ENCODE measurements around the gene SLC25A29.
"Not testable (repeated sequence)": the region's sequence is repeated elsewhere in the genome, so short reads cannot be mapped to it uniquely, and the experiment has no call there.

Gene SLC25A29

GRCh38 chr14:100317389-100317788 is 11.1 kb upstream of the SLC25A29 start:
- TF ChIP-seq, protein P1, sequence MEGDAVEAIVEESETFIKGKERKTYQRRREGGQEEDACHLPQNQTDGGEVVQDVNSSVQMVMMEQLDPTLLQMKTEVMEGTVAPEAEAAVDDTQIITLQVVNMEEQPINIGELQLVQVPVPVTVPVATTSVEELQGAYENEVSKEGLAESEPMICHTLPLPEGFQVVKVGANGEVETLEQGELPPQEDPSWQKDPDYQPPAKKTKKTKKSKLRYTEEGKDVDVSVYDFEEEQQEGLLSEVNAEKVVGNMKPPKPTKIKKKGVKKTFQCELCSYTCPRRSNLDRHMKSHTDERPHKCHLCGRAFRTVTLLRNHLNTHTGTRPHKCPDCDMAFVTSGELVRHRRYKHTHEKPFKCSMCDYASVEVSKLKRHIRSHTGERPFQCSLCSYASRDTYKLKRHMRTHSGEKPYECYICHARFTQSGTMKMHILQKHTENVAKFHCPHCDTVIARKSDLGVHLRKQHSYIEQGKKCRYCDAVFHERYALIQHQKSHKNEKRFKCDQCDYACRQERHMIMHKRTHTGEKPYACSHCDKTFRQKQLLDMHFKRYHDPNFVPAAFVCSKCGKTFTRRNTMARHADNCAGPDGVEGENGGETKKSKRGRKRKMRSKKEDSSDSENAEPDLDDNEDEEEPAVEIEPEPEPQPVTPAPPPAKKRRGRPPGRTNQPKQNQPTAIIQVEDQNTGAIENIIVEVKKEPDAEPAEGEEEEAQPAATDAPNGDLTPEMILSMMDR (IDR thresholded peaks at IDR 0.05), result no peak

GRCh38 chr14:100314724-100315123 is 8.5 kb upstream of the SLC25A29 start:
- H3K27me3 Mint-ChIP-seq (ENCODE audit: low read depth, poor library complexity), result peaks cover 6% of the 10 kb centered on the region
- no peak overlapping the region for H3K27ac Mint-ChIP-seq

More at GRCh38 chr14:100317389-100317788, 11.1 kb upstream of the SLC25A29 start:
- H3K27ac Mint-ChIP-seq, result no peak overlapping the region
- no peak for DNase-seq
- H3K4me3 Mint-ChIP-seq, result no peak overlapping the region
- H3K4me1 Mint-ChIP-seq, result peaks cover 25% of the 10 kb centered on the region
- peaks cover 17% of the 10 kb centered on the region for H3K27me3 Mint-ChIP-seq (ENCODE audit: low read depth, poor library complexity)
- no peaks in the 10 kb centered on the region for H3K36me3 Mint-ChIP-seq (ENCODE audit: low read depth)
- H3K9me3 Mint-ChIP-seq, result no peaks in the 10 kb centered on the region

DNA sequence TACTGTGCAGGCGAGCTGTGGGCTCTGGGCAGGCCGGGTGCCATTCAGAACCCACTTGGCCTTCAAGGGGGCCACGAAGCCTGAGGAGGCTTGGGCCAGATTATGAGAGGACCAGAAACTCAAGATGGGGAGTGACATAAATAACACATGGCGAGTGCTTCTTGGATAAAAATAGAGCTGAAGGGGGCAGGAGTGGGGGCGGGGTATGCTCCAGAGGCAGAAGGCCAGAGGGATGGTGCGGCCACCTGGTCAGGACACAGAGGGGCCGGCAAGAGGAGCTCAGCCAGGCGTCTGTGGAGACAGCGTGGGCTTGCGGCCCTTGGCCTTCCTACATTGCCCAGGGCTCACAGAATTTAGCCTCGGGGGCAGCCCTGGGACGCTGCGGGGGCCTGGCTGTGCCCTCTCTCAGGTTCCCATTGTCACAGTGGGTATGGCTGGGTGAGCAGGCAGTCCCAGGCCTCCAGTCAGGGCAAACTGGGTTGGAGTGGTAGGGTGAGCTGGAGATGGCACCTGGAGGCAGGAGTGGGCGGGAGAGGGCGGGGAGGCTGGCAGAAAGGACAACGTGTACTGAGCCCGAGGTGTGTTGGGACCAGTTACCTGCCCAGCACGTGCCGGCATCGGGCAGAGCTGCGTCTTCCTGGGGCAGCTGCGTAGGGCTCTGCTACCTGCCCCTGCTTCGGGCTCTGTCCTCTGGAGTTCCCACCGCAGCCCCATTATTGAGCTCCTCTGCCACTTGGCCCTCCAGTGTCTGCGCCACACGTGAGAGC is 7.4 kb upstream of the SLC25A29 start:
- Mint-ChIP-seq H3K27ac (no peak overlapping the region), H3K4me1 (peaks cover 44% of the 10 kb centered on the region), H3K4me3 (no peak overlapping the region)

More at GRCh38 chr14:100314724-100315123, 8.5 kb upstream of the SLC25A29 start:
- DNase-seq, result no peak
- Mint-ChIP-seq H3K4me1 (peaks cover 34% of the 10 kb centered on the region), H3K4me3 (no peak overlapping the region), H3K9me3 (no peaks in the 10 kb centered on the region), H3K36me3 (ENCODE audit: low read depth) (no peaks in the 10 kb centered on the region)
- TF ChIP-seq, protein P1 (IDR thresholded peaks at IDR 0.05), result no peak

GRCh38 chr14:100312877-100313400 is 6.7 kb upstream of the SLC25A29 start:
- TF ChIP-seq, protein P1 (IDR thresholded peaks at IDR 0.05), result no peak
- Mint-ChIP-seq H3K4me1 (peaks cover 51% of the 10 kb centered on the region), H3K36me3 (ENCODE audit: low read depth) (no peaks in the 10 kb centered on the region), H3K9me3 (no peaks in the 10 kb centered on the region), H3K4me3 (no peak overlapping the region), H3K27me3 (ENCODE audit: low read depth, poor library complexity) (peaks cover 6% of the 10 kb centered on the region), H3K27ac (no peak overlapping the region)
- no peak for DNase-seq

More for the DNA sequence above, 7.4 kb upstream of the SLC25A29 start:
- TF ChIP-seq, protein P1 (IDR thresholded peaks at IDR 0.05), result no peak
- H3K27me3 Mint-ChIP-seq (ENCODE audit: low read depth, poor library complexity), result peaks cover 6% of the 10 kb centered on the region
- H3K9me3 Mint-ChIP-seq, result no peaks in the 10 kb centered on the region
- no peak for DNase-seq
- H3K36me3 Mint-ChIP-seq (ENCODE audit: low read depth), result no peaks in the 10 kb centered on the region

DNA sequence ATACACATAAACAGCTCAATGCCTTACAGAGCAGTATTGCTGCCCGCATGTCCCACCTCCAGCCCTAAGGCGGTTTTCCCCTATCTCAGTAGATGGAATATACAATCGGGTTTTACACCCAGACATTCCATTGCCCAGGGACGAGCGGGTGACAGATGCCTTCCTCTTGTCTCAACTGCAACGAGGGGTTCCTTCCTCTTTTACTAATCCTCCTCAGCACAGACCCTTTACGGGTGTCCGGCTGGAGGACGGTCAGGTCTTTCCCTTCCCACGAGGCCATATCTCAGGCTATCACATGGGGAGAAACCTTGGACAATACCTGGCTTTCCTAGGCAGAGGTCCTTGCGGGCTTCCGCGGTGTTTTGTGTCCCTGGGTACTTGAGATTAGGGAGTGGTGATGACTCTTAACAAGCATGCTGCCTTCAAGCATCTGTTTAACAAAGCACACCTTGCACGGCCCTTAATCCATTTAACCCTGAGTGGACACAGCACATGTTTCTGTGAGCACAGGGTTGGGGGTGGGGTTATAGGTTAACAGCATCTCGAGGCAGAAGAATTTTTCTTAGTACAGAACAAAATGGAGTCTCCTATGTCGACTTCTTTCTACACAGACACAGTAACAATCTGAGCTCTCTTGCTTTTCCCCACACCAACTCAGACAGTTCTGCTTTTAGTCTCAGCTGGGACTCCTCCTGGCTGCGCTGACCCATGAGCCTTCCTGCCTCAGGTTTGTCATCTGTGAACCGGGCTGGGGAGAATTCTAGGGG is 6.0 kb upstream of the SLC25A29 start:
- DNase-seq; H3K27me3 Mint-ChIP-seq (ENCODE audit: low read depth, poor library complexity); H3K36me3 Mint-ChIP-seq (ENCODE audit: low read depth); H3K27ac Mint-ChIP-seq; H3K9me3 Mint-ChIP-seq; H3K4me3 Mint-ChIP-seq: not testable (repeated sequence)
- H3K4me1 Mint-ChIP-seq, result peaks cover 58% of the 10 kb centered on the region

DNA sequence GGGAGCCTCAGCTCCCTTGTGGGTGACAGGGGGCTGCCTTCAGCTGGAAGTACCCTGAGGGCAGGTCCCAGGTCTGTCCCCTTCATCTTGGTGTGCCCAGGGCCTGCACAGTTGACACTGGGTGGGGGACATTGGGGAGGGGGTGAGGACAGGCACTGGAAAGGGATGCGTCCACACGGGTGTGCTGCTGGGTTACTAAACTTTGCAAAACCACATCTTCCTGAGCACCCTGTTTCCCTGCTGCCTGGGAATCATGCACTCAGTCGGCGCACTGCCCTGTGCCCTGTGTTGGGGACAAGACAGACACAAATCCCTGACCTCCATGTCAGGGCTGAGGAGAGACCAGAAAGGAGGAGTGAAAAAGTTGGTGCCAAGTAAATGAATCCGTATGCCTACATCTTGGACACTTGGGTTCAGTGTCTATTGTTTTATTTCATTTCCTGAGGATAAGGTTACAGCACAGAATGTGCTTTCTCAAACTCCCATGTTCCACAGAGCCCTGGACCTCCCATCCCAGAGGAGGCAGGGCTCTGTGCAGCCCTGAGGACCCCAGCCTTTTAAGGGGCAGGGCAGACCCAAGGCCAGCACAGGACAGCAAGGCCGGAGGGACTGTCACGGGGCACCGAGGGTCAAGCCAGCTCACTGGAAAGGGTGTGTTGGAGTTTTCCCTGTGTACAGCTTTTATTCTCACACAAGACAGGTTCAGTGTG is 2.9 kb upstream of the SLC25A29 start:
- no peak for DNase-seq
- Mint-ChIP-seq H3K4me3 (peak overlapping the region; percentile 46), H3K4me1 (peaks cover 68% of the 10 kb centered on the region), H3K27ac (no peak overlapping the region), H3K9me3 (no peaks in the 10 kb centered on the region), H3K27me3 (ENCODE audit: low read depth, poor library complexity) (peaks cover 3% of the 10 kb centered on the region), H3K36me3 (ENCODE audit: low read depth) (no peaks in the 10 kb centered on the region)
- TF ChIP-seq, protein P1 (IDR thresholded peaks at IDR 0.05), result no peak

- Mint-ChIP-seq H3K4me3 (peak overlapping the region; percentile 93), H3K4me1 (peaks cover 71% of the 10 kb centered on the region)
- not testable (repeated sequence) for H3K9me3 Mint-ChIP-seq; H3K27me3 Mint-ChIP-seq (ENCODE audit: low read depth, poor library complexity); H3K36me3 Mint-ChIP-seq (ENCODE audit: low read depth); DNase-seq; H3K27ac Mint-ChIP-seq
Measured at GRCh38 chr14:100308427-100308792, 2.2 kb upstream of the SLC25A29 start.
